Measurements from ENCODE around the gene COPS9. TPM values are rescaled to one million over a fixed set of nuclear protein-coding genes. Genes with fewer than 3 reads are reported as not detected.

Gene COPS9
- total RNA-seq, 1 donor, result 70.2 TPM

DNA sequence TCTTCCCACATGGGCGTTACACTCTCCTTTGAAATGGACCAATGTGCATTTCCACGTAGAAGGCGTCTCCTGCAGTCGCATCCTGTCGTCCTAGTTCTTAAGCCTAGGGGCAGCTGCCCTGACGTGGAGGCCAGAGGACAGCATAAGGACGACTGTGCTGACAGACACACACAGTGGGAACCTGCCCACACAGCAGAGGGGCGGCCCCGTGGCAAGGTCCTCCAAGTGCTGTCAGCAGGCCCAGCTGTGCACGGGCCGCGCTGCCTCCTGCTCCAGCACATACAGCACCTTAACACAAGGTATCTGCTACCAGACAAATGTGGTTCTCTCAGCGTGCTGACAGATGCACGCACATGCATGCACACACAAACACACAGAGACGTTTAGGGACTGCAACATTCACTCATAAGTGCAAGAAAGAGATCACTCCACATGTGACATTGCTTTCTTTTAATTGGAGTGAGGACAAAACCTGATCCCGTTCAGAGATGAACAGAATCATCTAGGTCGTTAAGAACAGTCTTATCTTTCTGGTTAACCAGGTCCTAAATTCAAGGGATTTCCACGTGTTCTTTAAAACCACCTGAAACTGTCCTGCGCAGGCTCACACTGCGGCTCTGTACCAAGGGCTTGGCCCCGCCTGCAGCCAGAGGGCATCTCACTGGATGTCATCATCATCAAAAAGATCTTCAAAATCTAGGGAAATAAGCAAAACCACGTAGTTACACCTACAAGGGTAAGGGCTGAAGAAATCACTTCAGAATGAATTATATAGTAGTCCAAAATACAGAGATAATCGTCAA is 5.5 kb downstream of the COPS9 start:
- Histone ChIP-seq H3K4me1 (ENCODE audit: insufficient read depth, low read length) (peaks cover 12% of the 10 kb centered on the region), H3K4me2 (ENCODE audit: insufficient read depth, low read length) (no peak overlapping the region), H3K9me3 (ENCODE audit: low read depth, low read length) (no peaks in the 10 kb centered on the region), H2AFZ (ENCODE audit: low read length) (no peak overlapping the region), H4K20me1 (ENCODE audit: insufficient read depth, low read length) (peaks cover 17% of the 10 kb centered on the region), H3K4me3 (ENCODE audit: insufficient read depth, low read length) (no peak overlapping the region), H3K36me3 (ENCODE audit: insufficient read depth, low read length) (peaks cover 49% of the 10 kb centered on the region), H3K27me3 (ENCODE audit: insufficient read depth, low read length) (no peaks in the 10 kb centered on the region), H3K27ac (ENCODE audit: low read depth, low read length) (no peak overlapping the region), H3K79me2 (ENCODE audit: insufficient read depth, low read length) (peaks cover 23% of the 10 kb centered on the region)
- TF ChIP-seq, protein P1, sequence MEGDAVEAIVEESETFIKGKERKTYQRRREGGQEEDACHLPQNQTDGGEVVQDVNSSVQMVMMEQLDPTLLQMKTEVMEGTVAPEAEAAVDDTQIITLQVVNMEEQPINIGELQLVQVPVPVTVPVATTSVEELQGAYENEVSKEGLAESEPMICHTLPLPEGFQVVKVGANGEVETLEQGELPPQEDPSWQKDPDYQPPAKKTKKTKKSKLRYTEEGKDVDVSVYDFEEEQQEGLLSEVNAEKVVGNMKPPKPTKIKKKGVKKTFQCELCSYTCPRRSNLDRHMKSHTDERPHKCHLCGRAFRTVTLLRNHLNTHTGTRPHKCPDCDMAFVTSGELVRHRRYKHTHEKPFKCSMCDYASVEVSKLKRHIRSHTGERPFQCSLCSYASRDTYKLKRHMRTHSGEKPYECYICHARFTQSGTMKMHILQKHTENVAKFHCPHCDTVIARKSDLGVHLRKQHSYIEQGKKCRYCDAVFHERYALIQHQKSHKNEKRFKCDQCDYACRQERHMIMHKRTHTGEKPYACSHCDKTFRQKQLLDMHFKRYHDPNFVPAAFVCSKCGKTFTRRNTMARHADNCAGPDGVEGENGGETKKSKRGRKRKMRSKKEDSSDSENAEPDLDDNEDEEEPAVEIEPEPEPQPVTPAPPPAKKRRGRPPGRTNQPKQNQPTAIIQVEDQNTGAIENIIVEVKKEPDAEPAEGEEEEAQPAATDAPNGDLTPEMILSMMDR (IDR thresholded peaks at IDR 0.05; ENCODE audit: extremely low read depth, low read depth, low read length), result no peak
- peak; percentile 72 for DNase-seq (ENCODE audit: insufficient read length, low spot score, missing footprints)

DNA sequence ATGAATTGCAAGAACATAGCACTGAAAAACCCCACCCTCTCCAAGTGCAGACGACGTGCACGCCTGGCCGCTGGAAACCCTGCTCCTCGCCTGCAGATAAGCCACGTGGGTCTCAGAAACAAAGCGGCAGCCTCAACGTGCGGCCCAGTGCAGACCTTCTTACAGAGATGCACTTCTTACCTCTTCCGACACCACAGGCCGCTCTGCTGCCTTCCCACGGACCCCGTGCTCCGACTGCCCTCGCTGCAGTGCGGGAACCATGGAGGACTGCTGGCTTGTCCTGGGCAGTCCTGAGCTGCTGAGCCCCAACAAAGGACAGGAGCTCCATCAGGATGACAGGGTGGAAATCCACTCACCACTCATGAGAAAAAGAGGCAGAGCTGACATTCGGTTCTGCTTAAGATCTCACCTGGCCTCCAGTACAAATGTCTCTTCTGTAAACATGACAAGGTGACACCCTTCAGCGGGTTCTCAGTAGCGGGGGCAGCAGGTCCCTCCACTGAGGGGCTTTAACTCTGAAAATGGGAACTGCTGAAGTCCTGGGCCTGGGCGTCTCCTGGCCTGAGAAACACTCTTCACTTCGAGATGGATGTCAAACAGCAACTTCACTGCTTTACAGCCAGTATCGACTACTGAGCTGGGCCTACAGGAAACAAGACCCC is 6.2 kb downstream of the COPS9 start:
- Histone ChIP-seq H3K27ac (ENCODE audit: low read depth, low read length) (no peak overlapping the region), H3K4me1 (ENCODE audit: insufficient read depth, low read length) (peaks cover 5% of the 10 kb centered on the region), H2AFZ (ENCODE audit: low read length) (no peak overlapping the region), H3K4me2 (ENCODE audit: insufficient read depth, low read length) (no peak overlapping the region), H4K20me1 (ENCODE audit: insufficient read depth, low read length) (peaks cover 10% of the 10 kb centered on the region), H3K36me3 (ENCODE audit: insufficient read depth, low read length) (peaks cover 49% of the 10 kb centered on the region), H3K79me2 (ENCODE audit: insufficient read depth, low read length) (peaks cover 15% of the 10 kb centered on the region), H3K27me3 (ENCODE audit: insufficient read depth, low read length) (no peaks in the 10 kb centered on the region), H3K9me3 (ENCODE audit: low read depth, low read length) (no peaks in the 10 kb centered on the region), H3K4me3 (ENCODE audit: insufficient read depth, low read length) (no peak overlapping the region)
- DNase-seq (ENCODE audit: insufficient read length, low spot score, missing footprints), result peak; percentile 68
- TF ChIP-seq, protein P1 (IDR thresholded peaks at IDR 0.05; ENCODE audit: extremely low read depth, low read depth, low read length), result no peak

DNA sequence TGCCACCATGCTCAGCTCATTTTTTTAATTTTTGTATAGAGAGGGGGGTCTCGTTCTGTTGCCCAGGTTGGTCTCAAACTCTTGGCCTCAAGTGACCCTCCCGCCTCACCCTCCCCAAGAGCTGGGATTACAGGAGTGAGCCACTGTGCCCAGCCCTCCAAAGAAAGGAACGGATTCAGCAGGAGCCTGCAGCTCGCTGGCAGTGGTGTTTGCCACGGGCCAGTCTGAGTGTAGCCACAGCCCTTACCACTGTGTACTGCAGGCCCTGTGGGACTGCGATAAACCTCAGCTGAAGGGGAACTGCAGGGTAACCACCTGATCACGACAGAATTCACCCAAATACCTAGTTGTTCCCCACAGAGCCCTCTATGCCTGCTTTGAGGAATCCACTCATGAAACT is 6.8 kb downstream of the COPS9 start:
- Histone ChIP-seq H3K4me2 (ENCODE audit: insufficient read depth, low read length) (no peak overlapping the region), H3K4me1 (ENCODE audit: insufficient read depth, low read length) (no peaks in the 10 kb centered on the region), H2AFZ (ENCODE audit: low read length) (no peak overlapping the region), H3K36me3 (ENCODE audit: insufficient read depth, low read length) (peaks cover 49% of the 10 kb centered on the region), H3K4me3 (ENCODE audit: insufficient read depth, low read length) (no peak overlapping the region), H3K79me2 (ENCODE audit: insufficient read depth, low read length) (peaks cover 10% of the 10 kb centered on the region), H3K27ac (ENCODE audit: low read depth, low read length) (no peak overlapping the region), H4K20me1 (ENCODE audit: insufficient read depth, low read length) (peaks cover 5% of the 10 kb centered on the region), H3K9me3 (ENCODE audit: low read depth, low read length) (no peaks in the 10 kb centered on the region), H3K27me3 (ENCODE audit: insufficient read depth, low read length) (no peaks in the 10 kb centered on the region)
- TF ChIP-seq, protein P1 (IDR thresholded peaks at IDR 0.05; ENCODE audit: extremely low read depth, low read depth, low read length), result no peak
- peak; percentile 14 for DNase-seq (ENCODE audit: insufficient read length, low spot score, missing footprints)

DNA sequence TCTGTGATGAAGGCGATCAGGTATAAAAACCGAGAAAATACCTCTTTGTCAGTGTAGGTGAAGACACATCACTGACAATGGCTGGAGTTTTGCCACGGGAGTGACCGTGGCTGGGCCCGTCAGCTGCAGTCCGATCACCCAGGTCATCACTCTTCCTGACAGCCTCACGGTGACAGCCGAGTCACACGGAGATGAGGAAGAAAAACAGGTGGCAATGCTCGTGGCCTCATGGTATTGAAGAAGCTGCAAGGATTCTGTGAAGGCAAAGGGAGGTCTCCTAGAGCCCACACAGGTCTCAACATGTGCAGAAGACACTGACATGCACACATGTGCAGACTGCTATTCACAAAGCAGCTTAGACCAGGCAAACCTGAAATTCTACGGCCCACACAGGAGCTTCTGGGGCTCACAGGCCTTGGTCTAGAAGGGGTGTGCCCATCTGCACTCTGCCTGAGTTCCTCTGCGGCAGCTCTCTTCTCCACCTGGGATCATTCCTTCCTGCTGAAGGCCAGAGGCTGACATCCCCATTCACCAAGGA is 7.4 kb downstream of the COPS9 start:
- Histone ChIP-seq H3K4me1 (ENCODE audit: insufficient read depth, low read length) (no peaks in the 10 kb centered on the region), H4K20me1 (ENCODE audit: insufficient read depth, low read length) (no peaks in the 10 kb centered on the region), H3K4me2 (ENCODE audit: insufficient read depth, low read length) (no peak overlapping the region), H3K9me3 (ENCODE audit: low read depth, low read length) (no peaks in the 10 kb centered on the region), H2AFZ (ENCODE audit: low read length) (no peak overlapping the region), H3K4me3 (ENCODE audit: insufficient read depth, low read length) (no peak overlapping the region), H3K27me3 (ENCODE audit: insufficient read depth, low read length) (no peaks in the 10 kb centered on the region), H3K27ac (ENCODE audit: low read depth, low read length) (no peak overlapping the region), H3K79me2 (ENCODE audit: insufficient read depth, low read length) (peaks cover 3% of the 10 kb centered on the region), H3K36me3 (ENCODE audit: insufficient read depth, low read length) (peaks cover 49% of the 10 kb centered on the region)
- TF ChIP-seq, protein P1 (IDR thresholded peaks at IDR 0.05; ENCODE audit: extremely low read depth, low read depth, low read length), result no peak
- peak; percentile 76 for DNase-seq (ENCODE audit: insufficient read length, low spot score, missing footprints)

Data from osteoblast (primary cell).